ENCODE data around the gene TSEN54.

The TSEN54 gene

DNA sequence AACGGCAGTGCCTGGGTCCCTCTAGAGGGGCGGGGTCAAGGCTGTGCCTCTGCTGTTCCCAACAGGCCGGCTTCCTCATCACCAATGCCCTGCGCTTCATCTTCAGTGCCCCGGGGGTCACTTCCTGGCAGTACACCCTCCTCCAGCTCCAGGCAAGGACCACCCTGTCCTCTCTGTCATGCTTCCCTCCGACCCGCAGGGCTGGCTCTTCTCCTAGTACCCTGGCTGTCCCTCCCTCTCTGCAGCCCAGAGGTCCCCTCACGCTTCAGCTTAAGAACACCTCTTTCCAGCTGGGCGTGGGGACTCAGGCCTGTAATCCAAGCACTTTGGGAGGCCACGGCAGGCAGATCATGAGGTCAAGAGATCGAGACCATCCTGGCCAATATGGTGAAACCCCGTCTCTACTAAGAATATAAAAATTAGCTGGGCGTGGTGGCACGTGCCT is 26.8 kb upstream of the TSEN54 start:
- no peak for DNase-seq

DNA sequence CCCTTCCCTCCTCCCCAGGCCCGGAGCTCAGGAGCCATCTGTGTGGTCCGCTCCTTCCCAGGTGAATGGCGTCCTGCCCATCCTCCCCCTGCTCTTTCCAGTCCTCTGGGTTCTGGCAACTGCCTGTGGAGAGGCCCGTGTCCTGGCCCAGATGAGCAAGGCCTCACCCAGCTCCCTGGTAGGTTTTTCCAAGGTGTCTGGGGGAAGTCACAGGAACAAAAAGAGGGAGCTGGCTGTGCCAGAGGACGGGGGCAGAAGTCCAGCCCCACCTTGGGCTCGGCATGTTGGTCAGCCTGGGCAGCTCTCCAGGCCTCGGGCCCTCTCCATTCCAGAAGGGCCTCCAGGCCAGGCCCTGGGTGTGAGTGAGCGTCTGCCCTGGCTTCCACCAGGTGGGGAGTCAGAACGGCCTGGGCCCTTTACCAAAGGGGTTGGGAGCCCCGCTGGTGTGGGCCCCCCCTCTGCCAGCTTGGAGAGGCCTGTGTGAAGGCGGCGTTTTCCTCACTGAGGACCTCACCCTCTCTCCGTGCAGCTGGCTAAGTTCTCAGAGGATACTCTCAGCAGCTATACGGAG is 26.1 kb upstream of the TSEN54 start:
- no peak for DNase-seq

DNA sequence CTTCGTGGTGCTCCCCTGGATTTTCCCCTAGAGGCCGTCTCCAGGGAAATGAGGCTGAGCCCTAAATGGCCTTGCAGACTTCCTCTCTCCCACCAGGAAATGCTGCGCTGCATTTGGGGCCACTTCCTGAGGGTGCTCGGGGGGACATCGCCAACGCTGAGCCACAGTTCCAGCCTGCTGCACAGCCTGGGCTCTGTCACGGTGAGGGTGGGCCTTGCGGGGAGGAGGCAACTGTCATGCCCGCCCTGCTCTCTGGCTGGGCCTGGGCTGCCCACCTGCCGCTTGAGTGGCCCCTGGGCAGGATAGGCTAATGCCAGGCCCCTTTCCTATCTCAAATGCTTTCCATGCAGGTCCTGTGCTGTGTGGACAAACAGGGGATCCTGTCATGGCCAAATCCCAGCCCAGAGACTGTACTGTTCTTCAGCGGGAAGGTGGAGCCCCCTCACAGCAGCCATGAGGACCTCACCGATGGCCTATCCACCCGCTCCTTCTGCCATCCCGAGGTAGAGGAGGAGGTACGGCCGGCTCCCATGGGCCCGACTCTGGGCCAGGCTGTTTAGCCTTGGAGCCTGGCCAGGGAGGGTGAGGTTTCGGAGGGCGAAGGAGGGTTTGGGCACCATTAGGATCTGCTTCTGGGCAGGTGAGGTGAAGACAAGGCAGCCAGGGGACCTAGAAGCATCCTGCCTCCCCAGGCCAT is 25.2 kb upstream of the TSEN54 start:
- no peak for DNase-seq

- DNase-seq, result no peak
These were observed 24.6 kb upstream of the TSEN54 start for GRCh38 chr17:75491680-75492079.

DNA sequence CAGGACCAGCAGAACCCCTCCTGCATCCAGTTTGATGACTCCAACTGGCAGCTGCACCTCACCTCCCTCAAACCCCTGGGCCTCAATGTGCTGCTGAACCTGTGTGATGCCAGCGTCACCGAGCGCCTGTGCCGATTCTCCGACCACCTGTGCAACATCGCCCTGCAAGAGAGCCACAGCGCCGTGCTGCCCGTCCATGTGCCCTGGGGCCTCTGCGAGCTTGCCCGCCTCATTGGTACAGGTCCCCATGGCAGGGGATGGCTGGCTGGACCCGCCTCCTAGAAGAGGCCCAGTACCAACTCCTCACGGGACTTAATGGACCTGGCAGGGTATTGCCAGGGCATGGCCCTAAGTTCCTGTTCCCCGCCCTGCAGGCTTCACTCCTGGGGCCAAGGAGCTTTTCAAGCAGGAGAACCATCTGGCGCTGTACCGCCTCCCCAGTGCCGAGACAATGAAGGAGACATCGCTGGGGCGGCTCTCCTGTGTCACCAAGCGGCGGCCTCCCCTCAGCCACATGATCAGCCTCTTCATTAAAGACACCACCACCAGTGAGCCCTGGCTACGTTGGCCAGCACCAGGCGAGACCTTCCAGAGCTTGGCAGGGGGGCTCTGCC is 23.7 kb upstream of the TSEN54 start:
- DNase-seq, result no peak

DNA sequence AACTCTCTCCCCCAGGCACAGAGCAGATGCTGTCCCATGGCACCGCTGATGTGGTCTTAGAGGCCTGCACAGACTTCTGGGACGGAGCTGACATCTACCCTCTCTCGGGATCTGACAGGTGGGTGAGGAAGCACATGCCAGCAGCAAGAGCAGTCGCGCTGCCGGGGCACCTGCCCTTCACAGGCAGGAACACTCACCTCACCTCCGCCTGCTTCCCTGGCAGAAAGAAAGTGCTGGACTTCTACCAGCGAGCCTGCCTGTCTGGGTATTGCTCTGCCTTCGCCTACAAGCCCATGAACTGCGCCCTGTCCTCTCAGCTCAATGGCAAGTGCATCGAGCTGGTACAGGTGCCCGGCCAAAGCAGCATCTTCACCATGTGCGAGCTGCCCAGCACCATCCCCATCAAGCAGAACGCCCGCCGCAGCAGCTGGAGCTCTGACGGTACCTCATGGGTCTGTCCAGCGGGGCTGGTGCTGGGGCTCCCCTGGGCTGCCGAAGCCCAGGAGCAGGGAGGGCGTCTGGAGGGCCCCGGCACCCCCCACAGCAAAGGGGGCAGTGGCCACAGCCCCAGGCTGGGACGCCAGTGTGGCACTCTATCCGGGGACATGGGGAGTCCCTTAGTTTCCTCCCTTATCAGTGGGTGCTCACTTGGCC is 22.7 kb upstream of the TSEN54 start:
- no peak for DNase-seq

DNA sequence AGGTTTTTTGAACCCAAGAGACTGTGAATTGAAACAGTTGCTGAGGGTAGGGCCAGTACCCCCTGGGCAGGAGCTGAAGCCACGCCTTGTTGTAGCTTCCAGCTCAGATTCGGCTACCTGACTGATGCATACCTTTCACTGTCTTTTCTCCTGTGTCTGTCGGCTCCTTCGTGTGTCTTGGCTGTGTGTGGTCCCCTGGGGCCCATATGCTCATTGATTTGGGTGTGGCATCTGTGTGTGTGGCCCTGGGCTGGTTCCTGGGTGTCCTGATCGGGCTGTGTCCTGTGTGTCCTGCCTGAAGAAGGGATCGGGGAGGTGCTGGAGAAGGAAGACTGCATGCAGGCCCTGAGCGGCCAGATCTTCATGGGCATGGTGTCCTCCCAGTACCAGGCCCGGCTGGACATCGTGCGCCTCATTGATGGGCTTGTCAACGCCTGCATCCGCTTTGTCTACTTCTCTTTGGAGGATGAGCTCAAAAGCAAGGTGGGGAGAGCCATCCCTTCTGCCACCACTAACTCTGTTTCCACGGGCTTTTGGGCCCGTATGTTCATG is 21.9 kb upstream of the TSEN54 start:
- DNase-seq, result no peak

GRCh38 chr17:75496005-75496404 is 20.3 kb upstream of the TSEN54 start:
- DNase-seq, result no peak

DNA sequence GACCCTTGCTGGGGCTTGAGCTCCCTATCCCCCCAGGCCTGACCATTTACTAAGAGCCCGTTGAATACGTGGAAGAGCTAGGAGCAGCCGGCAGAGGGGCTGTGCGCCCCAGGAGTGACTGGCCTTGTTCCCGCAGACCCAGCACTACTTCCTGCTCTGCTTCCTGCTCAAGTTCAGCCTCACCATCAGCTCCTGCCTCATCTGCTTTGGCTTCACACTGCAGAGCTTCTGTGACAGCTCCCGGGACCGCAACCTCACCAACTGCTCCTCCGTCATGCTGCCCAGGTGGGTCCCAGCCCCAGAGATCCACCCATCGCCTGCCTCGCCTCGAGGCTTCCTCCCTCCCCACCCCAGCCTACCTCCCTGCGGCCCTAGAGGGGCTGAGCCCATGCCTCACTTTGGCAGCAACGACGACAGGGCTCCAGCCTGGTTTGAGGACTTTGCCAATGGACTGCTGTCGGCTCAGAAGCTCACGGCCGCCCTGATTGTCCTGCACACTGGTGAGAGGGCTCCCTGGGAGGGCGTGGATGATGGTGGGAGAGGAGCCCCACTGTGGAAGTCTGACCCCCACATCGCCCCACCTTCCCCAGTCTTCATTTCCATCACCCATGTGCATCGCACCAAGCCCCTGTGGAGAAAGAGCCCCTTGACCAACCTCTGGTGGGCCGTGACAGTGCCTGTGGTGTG is 18.1 kb upstream of the TSEN54 start:
- DNase-seq, result no peak

- DNase-seq, result no peak
These were observed 17.6 kb upstream of the TSEN54 start for GRCh38 chr17:75498726-75499213.

DNA sequence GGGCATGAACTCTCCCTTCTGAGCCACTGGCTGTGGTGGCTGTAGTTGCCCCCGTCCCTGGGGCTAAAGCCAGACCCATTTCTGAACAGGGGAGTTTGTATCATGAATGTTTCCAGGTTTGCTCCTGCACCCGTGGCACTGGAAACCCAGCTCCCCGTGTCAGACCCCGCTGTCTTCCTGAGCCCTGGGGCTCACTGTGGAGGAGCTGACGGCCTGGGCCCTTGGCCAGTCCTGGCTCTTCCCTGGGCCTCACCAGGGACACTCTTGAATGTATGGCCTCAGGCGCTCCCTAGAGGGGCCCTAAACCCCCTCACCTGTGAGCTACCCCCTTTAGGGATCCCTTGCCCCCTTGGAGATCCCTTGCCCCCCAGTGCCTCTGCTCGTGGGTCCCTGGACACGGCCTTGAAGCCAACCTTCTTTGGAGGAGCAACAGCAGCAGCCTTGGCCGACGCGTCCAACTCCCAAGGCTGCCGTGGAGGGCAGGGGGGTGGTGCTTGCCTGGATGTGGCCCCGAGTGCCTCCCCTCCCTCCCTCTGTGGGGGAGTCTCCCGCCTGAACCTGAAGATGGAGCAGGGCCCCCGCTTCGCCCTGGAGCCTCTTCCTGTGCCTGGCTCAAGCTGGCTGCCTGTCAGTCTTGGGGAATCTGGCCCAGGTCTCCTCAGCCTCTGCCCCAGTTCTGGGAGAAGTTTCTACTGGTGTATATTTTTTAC is 16.9 kb upstream of the TSEN54 start:
- no peak for DNase-seq

GRCh38 chr17:75500419-75501216 is 15.7 kb upstream of the TSEN54 start:
- no peak for DNase-seq

GRCh38 chr17:75501378-75502071 is 14.8 kb upstream of the TSEN54 start:
- DNase-seq, result no peak

GRCh38 chr17:75502072-75502720 is 14.1 kb upstream of the TSEN54 start:
- no peak for DNase-seq

GRCh38 chr17:75502721-75503329 is 13.5 kb upstream of the TSEN54 start:
- DNase-seq, result no peak

GRCh38 chr17:75503337-75503950 is 12.9 kb upstream of the TSEN54 start:
- DNase-seq, result no peak

GRCh38 chr17:75503976-75504346 is 12.4 kb upstream of the TSEN54 start:
- DNase-seq, result no peak

GRCh38 chr17:75504347-75505151 is 11.8 kb upstream of the TSEN54 start:
- no peak for DNase-seq

DNA sequence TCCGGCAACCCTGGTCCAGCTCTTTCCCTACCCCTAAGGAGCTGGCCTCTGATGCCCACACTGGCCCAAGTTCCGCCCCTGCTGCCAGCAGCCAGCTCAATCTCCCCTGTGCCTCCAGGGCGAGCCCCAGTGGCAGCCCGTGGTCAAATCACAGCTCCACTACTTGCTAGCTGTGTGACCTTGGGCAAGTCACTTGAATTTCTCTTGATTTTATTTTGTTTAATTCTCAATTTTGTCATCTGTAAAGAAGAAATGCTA is 11.2 kb upstream of the TSEN54 start:
- no peak for DNase-seq
